ENCODE data around the gene CDH2.

Gene CDH2

DNA sequence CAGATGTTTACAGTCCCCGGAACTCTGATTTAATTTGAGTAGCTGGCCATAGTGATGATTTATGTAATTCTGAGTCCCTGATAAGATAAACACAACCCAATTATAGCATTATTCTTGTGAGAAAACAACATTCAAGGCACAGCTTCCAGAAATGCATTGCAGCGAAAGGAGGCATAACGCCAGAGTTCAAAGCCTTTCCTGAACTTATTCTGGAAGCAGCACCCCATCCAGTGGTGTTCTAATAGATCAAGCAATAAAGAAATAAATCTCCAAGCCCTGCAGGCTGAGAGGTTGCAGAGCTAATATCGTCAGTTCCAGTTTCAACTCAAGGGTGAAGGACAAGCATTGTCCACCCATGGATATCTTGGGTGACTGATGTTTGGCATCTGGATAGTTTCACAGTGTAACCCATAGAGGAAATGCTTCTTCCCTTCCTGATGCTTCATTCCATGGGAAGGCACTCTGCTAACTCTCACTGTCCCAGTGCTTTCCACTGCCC lies 18.8 kb downstream of the CDH2 start:
- Mint-ChIP-seq H3K4me1 (no peaks in the 10 kb centered on the region), H3K36me3 (no peaks in the 10 kb centered on the region), H3K27me3 (no peaks in the 10 kb centered on the region), H3K9me3 (peaks cover 2% of the 10 kb centered on the region in 2 donors), H3K4me3 (no peak overlapping the region), H3K27ac (no peak overlapping the region)
- no peak for DNase-seq
- no peak for ATAC-seq (replicated peaks)

DNA sequence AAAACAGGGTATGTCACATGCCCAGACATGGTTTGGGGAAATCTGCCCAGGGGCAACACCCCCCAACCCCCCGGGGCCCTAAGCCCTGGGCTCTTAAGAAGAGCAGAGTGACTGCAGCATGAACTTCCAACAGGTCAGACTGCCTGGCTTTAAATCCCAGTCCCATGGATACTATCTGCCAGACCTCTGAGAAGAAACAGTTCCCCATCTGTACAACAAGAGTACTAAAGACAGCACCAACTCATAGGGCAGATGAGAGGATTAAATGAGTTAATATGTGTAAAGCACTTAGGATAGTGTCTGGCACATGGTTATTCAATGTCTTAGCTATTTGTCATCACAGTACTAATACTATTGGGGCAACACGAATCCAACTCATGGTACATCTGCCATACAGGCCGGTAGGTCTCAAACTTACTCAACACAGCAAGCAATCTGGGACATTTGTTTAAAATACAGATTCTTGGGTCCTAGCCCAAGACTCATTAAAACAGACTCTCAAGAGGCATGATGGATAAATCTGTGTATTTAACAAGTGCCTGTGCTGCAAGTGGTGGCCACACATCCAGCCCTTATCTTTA lies 23.4 kb downstream of the CDH2 start:
- no peak for ATAC-seq (replicated peaks)
- no peak for DNase-seq

DNA sequence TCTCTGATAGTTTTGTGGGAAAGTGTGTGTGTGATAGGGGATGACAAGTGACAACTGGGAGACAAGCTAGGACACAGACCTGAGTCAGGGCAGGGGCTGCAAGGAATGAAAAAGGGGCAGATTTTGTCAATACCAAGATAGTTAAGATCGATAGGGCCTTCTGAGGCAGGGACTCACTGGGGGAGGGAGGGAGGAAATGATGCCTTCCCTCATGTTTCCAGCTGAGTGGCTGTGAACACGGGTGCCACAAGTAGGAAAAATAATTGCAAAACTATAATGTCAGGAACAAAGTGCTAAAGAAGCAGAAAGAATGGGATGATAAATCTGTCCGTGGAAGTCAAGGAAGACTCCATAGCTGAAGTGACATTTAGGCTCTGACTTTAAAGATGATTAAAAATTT lies 24.2 kb downstream of the CDH2 start:
- Mint-ChIP-seq H3K9me3 (peaks cover 2 to 3% of the 10 kb centered on the region in 2 donors), H3K4me1 (no peaks in the 10 kb centered on the region), H3K27ac (no peak overlapping the region), H3K27me3 (no peaks in the 10 kb centered on the region), H3K36me3 (no peaks in the 10 kb centered on the region), H3K4me3 (no peak overlapping the region)
- ATAC-seq (replicated peaks) (no peak), DNase-seq (no peak)

More for the DNA sequence above, 23.4 kb downstream of the CDH2 start:
- no peak overlapping the region for H3K27ac Mint-ChIP-seq
- no peaks in the 10 kb centered on the region for H3K27me3 Mint-ChIP-seq
- no peaks in the 10 kb centered on the region for H3K4me1 Mint-ChIP-seq
- H3K4me3 Mint-ChIP-seq, result no peak overlapping the region
- no peaks in the 10 kb centered on the region for H3K36me3 Mint-ChIP-seq
- peaks cover 0 to 2% of the 10 kb centered on the region in 2 donors for H3K9me3 Mint-ChIP-seq

DNA sequence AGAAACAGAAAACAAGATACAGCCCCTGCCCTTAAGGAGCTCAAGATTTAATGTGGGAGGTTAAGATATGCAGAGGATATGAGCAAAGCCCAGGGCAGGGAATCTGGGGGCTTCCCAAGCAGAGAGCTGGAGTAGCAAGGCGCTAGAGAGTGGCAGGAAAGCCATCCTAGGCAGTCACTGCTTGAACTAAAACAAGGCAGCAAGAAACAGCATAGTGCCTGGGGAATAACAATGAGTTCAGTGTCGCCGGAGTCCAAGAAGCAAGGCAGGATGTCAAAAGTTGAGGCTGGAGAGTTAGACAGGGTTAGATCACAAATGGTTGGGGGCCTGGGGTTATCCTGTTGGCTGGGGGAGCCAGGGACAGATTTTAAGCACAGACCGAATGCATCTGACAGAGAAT lies 24.6 kb downstream of the CDH2 start:
- no peak for ATAC-seq (replicated peaks)
- DNase-seq, result no peak
- H3K9me3 Mint-ChIP-seq, result peaks cover 2 to 3% of the 10 kb centered on the region in 2 donors
- H3K4me3 Mint-ChIP-seq, result no peak overlapping the region
- H3K27me3 Mint-ChIP-seq, result no peaks in the 10 kb centered on the region
- no peaks in the 10 kb centered on the region for H3K36me3 Mint-ChIP-seq
- no peaks in the 10 kb centered on the region for H3K4me1 Mint-ChIP-seq
- H3K27ac Mint-ChIP-seq, result no peak overlapping the region

- no peaks in the 10 kb centered on the region for H3K36me3 Mint-ChIP-seq
- ATAC-seq (replicated peaks) (no peak), DNase-seq (no peak)
- H3K9me3 Mint-ChIP-seq, result peaks cover 2 to 3% of the 10 kb centered on the region in 2 donors
- H3K27ac Mint-ChIP-seq, result no peak overlapping the region
- no peak overlapping the region for H3K4me3 Mint-ChIP-seq
- no peaks in the 10 kb centered on the region for H3K4me1 Mint-ChIP-seq
- H3K27me3 Mint-ChIP-seq, result no peaks in the 10 kb centered on the region
These were observed 25.5 kb downstream of the CDH2 start for GRCh38 chr18:28151434-28151833.

DNA sequence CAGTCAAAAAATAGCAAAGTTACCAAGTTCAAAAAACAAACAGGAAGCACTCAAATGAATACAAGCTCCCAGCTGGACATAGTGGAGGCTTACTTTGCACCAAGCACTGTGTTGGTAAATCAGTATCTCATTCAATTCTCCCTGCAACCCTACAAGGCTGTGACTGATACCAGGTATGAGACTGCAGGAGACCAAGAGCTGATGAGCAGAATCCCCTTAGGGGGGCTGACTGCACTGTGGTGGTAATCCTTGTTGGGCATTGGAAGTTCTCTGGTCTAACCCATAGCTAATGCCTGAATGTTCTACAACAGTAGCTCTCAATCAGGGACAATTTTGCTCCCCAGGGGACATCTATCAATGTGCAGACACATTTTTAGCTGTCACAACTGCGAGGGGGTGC lies 26.0 kb downstream of the CDH2 start:
- no peak for DNase-seq
- H3K36me3 Mint-ChIP-seq, result no peaks in the 10 kb centered on the region
- no peak for ATAC-seq (replicated peaks)
- H3K4me1 Mint-ChIP-seq, result no peaks in the 10 kb centered on the region
- peaks cover 2 to 3% of the 10 kb centered on the region in 2 donors for H3K9me3 Mint-ChIP-seq
- H3K4me3 Mint-ChIP-seq, result no peak overlapping the region
- no peaks in the 10 kb centered on the region for H3K27me3 Mint-ChIP-seq
- H3K27ac Mint-ChIP-seq, result no peak overlapping the region

DNA sequence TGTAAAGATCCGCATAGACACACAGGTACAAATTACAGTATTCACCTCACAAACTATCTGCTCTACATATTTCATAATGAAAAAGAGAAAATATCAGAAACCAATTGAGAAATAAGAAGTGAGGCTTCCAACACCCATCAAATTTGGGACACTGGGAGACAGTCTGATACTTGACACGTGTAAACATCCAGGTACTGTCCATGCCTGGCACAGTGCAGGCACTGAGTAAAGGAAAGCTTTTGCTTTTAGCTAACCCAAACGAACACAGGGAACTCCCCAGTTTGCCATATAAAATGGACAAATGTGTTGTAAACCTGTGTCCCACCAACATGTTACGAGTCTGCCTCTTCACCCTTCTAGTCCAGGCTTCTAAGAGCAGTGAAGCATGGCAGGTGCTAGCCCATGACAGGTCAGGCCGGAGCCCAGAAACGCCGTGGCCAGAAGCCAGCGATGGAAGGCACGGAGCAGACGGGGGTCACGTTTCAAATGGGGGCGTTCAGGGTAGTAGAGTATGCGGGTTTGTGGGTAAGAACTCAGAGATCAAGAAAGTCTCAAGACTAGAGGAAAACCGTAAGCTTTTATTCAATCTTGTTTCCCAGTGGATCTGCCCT lies 27.0 kb downstream of the CDH2 start:
- ATAC-seq (replicated peaks) (no peak), DNase-seq (no peak)
- Mint-ChIP-seq H3K4me1 (no peaks in the 10 kb centered on the region), H3K9me3 (peaks cover 2 to 3% of the 10 kb centered on the region in 2 donors), H3K27ac (no peak overlapping the region), H3K27me3 (no peaks in the 10 kb centered on the region), H3K36me3 (no peaks in the 10 kb centered on the region), H3K4me3 (no peak overlapping the region)

- no peaks in the 10 kb centered on the region for H3K4me1 Mint-ChIP-seq
- no peaks in the 10 kb centered on the region for H3K27me3 Mint-ChIP-seq
- H3K9me3 Mint-ChIP-seq, result peaks cover 0 to 3% of the 10 kb centered on the region in 2 donors
- no peak overlapping the region for H3K27ac Mint-ChIP-seq
- no peak overlapping the region for H3K4me3 Mint-ChIP-seq
- DNase-seq (no peak), ATAC-seq (replicated peaks) (no peak)
- H3K36me3 Mint-ChIP-seq, result no peaks in the 10 kb centered on the region
These were observed 29.2 kb downstream of the CDH2 start for GRCh38 chr18:28147674-28148171.

- Mint-ChIP-seq H3K27ac (no peak overlapping the region), H3K27me3 (no peaks in the 10 kb centered on the region), H3K4me1 (no peaks in the 10 kb centered on the region), H3K9me3 (peaks cover 3% of the 10 kb centered on the region in 2 donors), H3K4me3 (no peak overlapping the region), H3K36me3 (no peaks in the 10 kb centered on the region)
- DNase-seq (no peak), ATAC-seq (replicated peaks) (no peak)
These were observed 33.2 kb downstream of the CDH2 start for GRCh38 chr18:28143725-28144124.

DNA sequence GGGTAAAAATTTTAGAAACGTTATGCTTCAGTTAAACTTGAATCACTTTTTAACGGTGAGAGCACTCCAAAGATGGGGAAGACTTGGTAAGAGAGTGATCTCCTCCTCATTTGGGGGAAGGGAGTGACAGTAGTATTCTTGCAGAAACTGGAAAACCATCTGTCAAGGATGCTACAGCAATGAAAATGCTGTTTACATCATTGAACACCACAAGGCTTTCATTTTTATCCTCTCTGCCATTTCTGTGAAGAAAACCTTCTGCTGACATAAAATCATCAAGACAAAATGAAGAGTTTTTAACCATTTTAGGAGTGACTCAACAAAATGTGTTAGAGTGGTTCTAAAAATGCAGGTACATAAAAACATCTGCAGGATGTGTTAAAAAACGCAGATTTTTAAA lies 38.1 kb downstream of the CDH2 start:
- no peak for ATAC-seq (replicated peaks)
- peaks cover 0 to 3% of the 10 kb centered on the region in 2 donors for H3K9me3 Mint-ChIP-seq

GRCh38 chr18:28136071-28136470 lies 40.9 kb downstream of the CDH2 start:
- ATAC-seq (replicated peaks) (no peak), DNase-seq (no peak)
- H3K36me3 Mint-ChIP-seq, result no peaks in the 10 kb centered on the region
- no peaks in the 10 kb centered on the region for H3K27me3 Mint-ChIP-seq
- no peaks in the 10 kb centered on the region for H3K4me1 Mint-ChIP-seq
- H3K27ac Mint-ChIP-seq, result no peak overlapping the region
- no peak overlapping the region for H3K4me3 Mint-ChIP-seq
- peaks cover 0 to 3% of the 10 kb centered on the region in 2 donors for H3K9me3 Mint-ChIP-seq

More for the DNA sequence above, 38.1 kb downstream of the CDH2 start:
- Mint-ChIP-seq H3K4me1 (no peaks in the 10 kb centered on the region), H3K27ac (no peak overlapping the region), H3K27me3 (no peaks in the 10 kb centered on the region), H3K4me3 (no peak overlapping the region), H3K36me3 (no peaks in the 10 kb centered on the region)
- no peak for DNase-seq

DNA sequence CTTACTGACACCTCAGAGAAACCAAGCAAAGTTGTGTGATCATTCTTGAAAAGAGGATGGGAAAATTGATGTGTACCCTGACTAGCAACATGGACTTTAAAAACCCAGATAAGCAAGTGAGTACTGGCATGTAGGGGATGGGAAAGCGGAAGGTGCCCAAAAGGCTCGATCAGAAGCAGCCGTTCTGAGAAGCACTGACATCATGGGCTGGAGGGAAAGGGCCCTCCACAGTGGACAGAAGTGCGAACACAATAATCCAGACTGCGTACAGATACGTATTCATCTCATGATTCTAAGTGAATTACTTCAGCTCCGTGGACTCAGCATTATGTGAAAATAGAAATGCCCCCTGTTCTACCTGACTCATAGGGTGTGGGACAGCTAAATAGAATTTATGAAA lies 42.2 kb downstream of the CDH2 start:
- no peaks in the 10 kb centered on the region for H3K4me1 Mint-ChIP-seq
- peaks cover 0 to 2% of the 10 kb centered on the region in 2 donors for H3K9me3 Mint-ChIP-seq
- H3K27ac Mint-ChIP-seq, result no peak overlapping the region
- H3K27me3 Mint-ChIP-seq, result no peaks in the 10 kb centered on the region
- ATAC-seq (replicated peaks) (no peak), DNase-seq (no peak)
- H3K4me3 Mint-ChIP-seq, result no peak overlapping the region
- H3K36me3 Mint-ChIP-seq, result no peaks in the 10 kb centered on the region

DNA sequence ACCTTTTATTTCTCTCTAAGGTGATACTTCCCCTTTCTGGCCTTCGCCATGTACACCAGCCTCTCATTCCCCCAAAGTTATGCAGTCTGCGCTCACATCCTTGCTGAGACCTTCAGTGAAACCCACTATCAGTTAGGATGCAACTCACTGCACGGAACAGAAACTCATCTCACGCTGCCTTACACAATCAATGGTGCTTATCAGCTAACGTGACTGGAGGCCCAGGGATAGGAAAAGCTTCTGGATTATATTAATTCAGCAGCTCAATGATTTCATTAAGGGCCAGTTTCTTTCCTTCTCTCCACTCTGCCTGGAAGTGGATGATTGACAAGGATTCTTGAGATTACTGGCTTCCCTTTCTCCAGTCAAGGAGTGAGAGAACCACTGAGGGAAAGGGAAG lies 44.8 kb downstream of the CDH2 start:
- Mint-ChIP-seq H3K4me1 (no peaks in the 10 kb centered on the region), H3K36me3 (no peaks in the 10 kb centered on the region), H3K9me3 (no peaks in the 10 kb centered on the region), H3K27me3 (no peaks in the 10 kb centered on the region), H3K4me3 (no peak overlapping the region), H3K27ac (no peak overlapping the region)
- no peak for ATAC-seq (replicated peaks)
- no peak for DNase-seq

GRCh38 chr18:28128659-28128980 lies 48.3 kb downstream of the CDH2 start:
- no peak for ATAC-seq (replicated peaks)
- DNase-seq, result no peak
- H3K4me3 Mint-ChIP-seq, result no peak overlapping the region
- no peaks in the 10 kb centered on the region for H3K27me3 Mint-ChIP-seq
- no peaks in the 10 kb centered on the region for H3K9me3 Mint-ChIP-seq
- H3K4me1 Mint-ChIP-seq, result no peaks in the 10 kb centered on the region
- no peak overlapping the region for H3K27ac Mint-ChIP-seq
- no peaks in the 10 kb centered on the region for H3K36me3 Mint-ChIP-seq

All from stimulated activated naive B cell treated with anti-CD40 and anti-IgM and Interleukin-4, amounts not matched to agents 10 μg/mL and 1 μg/mL and 100 μg/mL, for 72 hours (primary cell).